Posterior cingulate gyrus (tissue), 11 donors: ENCODE results near the gene GANAB.
"Not testable (repeated sequence)": the region's sequence is repeated elsewhere in the genome, so short reads cannot be mapped to it uniquely, and the experiment has no call there.

ENCODE experiments used
- DNase-seq, 10 donors: peaks; one replicate each; pipeline versions ENCODE4 v3.0.0 to v3.0.0-alpha.2; 2020 to 2021; ENCODE audit warnings: mixed read lengths in 3 of 10
- intact Hi-C: fragments of 100-400 bp; cut with DNase I; formaldehyde crosslinking; loops from one replicate; pipeline ENCODE4 v1.15.1; 2023

The GANAB gene

DNA sequence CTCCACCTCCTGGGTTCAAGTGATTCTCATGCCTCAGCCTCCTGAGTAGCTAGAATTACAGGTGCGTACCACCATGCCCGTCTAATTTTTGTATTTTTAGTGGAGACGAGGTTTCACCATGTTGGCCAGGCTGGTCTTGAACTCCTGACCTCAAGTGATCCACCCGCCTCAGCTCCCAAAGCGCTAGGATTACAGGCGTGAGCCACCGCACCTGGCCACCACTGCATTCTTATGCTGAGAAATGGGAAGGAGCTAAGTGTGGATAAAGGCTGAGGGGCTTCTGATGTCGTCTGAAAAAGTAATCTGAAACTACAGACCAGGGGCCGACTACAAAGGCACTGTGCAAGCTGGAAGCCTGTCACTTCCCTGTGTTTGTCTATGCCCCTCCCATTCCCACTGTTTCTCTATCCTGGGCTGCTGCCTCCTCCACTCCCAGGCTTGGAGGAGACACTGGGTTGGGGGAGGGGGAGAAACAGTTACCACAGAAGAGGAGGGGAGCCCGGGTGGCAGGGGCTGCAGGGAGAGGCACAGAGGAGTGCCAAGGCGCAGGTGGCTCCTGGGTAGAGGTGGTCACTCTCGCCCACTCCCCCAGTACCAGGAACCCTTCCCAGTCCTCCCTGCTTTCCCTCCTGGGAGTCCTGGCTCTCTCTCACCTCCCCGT lies 41.8 kb downstream of the GANAB start:
- intact Hi-C loops, result no loop called here
- peak in 1 of 10 donors; percentile 40 for DNase-seq

DNA sequence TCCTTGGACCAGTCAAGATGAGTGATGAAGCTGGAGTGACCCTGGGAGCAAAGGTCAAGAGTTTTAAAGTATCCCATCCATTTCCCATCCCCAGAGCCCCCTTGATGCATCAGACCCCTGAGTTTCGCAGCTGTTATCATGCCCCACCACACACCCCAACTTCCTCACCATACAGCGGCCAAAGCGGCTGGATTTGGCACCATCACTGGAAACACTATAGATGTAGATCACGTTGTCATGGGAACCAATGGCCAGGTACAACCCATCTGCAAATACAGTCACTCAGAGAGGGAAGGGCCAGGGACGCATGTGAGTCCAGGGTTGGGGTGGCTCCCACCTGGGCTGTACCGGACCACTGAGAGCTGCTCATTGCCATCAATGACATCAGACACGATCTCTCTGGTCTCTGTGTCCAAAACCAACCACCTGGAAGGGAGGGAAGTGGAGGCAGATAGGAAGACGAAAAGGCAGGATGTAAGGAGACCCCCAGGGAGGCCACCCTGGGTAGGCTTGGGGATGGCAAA lies 42.6 kb downstream of the GANAB start:
- intact Hi-C loops, result no loop called here
- DNase-seq, result peak in 1 of 10 donors; percentile 38

GRCh38 chr11:62603072-62603408 lies 43.4 kb downstream of the GANAB start:
- intact Hi-C loops, result no loop called here
- DNase-seq, result no peak

- DNase-seq, result peak in 9 of 10 donors; percentile 51 to 95 (median 64)
- intact Hi-C loops, result no loop called here
Measured at GRCh38 chr11:62602141-62603071, 44.0 kb downstream of the GANAB start.

DNA sequence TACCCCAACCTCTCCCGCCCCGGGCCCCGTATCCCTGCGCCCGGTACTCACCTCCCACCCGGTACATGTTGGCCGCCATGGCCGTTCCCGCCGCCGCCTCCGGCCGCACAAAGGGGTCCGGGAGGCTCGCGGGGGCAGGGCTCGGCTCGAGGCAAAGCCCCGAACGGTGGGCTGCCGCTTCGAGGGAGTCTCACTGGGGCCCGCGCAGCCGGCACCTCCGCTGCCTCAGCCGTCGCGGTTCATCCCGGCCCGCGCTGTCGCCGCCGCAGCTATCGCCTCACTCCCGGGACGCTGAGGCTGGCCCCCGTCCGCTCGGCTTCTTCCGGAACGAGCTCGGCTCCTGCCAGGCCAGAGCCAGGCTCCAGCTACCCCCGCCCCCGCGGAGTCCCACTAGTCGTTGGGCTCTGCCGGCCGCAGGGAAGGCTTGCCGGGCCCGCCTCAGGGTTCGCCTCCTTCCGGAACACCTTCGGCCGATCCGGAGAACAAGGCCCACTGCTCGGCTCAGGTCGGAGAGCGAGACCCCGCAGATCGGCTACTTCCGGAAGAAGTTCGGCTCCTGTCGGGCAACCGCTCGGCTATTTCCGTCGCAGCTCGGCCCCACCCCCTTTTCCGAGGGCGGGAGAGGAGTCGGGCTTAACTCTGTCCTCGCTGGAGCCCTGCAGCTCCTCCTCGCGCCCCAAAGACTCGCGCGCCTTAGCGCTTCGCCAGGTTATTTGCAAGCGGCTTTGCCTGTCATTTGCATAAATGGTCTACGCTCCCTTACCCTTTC lies 44.9 kb downstream of the GANAB start, which contains the start of gene MTA2:
MTA2 (minus strand) TSS at position 494 of the 769 bp plus-strand sequence; CDS start at position 79, 415 bp downstream.
- intact Hi-C loops, result loop anchor here (1.0 to 2.0 kb wide), 2 partner anchors 8 to 19 kb away; partner anchors contain the start of gene B3GAT3
- peak; percentile 95 to 99 (median 96) for DNase-seq

GRCh38 chr11:62601122-62601371 lies 45.4 kb downstream of the GANAB start:
- peak in 7 of 10 donors; percentile 37 to 91 (median 46) for DNase-seq
- intact Hi-C loops, result loop anchor here (1.0 to 2.0 kb wide), 2 partner anchors 8 to 20 kb away; partner anchors contain the start of gene B3GAT3

DNA sequence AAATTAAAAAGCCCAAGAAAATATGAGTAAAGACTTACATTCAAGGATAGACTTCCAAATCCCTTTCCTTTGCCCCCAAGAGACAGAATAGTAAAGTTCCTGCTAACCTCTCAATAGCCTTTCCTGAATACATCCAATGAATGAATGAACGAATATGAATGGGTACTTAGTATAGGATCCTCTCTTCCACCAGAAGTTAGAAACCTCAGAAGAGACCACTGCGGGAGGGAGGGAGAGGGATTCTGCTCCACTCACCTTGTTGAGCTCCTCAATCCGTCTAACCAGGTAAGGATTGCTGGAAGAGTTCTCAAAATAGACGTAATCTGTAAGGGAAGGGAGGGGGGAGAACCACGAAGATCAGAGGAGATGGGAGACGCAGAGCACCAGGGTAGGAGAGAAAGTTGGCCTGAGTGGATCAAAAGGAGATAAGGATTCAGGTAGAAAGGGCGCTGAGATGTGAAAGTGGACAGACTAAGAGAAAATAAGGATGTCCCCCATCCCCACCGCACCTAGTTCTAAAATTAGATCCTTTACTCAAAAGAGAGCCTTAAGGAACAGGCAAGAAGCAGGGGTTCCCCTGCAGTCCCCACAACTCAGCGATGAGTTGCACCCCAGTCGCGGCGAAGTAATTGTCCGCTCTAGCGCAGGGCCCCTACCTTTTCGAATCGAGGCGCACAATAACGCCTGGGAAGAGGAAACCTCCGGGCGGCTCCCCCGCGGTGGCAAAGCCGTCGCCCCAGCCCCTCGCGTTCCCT lies 45.9 kb downstream of the GANAB start:
- DNase-seq, result no peak
- intact Hi-C loops, result loop anchor here (1.0 to 2.0 kb wide), 2 partner anchors 7 to 20 kb away; partner anchors contain the start of gene B3GAT3

DNA sequence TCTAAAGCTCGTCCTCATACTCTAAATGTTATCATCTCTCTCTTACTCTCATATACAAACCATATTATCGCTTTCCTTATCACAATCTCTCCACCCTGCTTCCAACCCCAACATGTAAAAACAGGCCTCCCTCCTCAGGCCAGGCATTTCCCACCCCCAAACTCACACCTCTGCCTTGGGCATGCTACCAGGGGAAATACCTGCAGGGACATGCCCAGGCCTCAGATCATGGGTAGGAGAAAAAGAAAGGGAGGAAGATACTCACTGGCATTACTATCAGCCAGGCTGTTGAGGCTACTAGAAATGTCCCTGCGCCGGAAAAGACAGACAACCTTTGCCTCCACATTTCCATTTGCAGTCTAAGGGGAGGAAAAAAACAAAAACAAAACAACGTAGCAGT lies 46.5 kb downstream of the GANAB start:
- DNase-seq, result no peak
- intact Hi-C loops, result loop anchor here (2.0 to 10.0 kb wide), 2 partner anchors 21 to 105 kb away; partner anchors contain the start of genes B3GAT3, BSCL2 and GNG3

DNA sequence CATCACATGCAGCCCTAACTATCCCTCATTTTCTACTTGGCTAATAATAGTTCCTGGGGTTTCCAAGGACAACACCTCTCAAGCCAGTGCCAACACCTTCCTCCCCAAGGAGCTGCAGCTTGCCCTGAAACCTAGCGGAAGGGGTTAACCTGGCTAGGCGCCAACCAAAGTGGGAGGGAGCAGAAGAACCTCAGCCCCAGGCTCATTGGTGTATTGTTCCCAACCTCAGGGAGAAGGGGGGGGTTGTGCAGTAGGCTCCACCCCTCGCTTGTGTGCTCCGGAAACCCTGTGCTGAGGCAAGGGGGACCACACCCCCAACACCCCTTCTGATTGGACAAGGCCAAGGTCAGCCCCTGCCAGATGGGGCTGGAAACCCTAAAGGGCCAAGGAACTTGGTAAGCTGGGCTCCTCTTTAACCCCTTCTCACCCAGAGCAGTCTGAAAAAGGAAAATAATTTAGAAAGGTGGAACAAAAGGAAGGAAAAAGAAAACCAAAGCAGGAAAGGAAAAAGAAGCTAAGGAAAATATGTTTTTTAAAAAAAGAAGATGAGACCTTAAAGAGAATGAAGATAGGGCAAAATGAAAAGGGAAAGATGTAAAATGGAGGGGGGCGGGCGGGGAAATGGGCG lies 47.2 kb downstream of the GANAB start:
- peak; percentile 76 to 98 (median 86) for DNase-seq
- intact Hi-C loops, result loop anchor here (10.0 kb wide), 1 partner anchor 106 kb away; the partner anchor contains the start of genes BSCL2 and GNG3

DNA sequence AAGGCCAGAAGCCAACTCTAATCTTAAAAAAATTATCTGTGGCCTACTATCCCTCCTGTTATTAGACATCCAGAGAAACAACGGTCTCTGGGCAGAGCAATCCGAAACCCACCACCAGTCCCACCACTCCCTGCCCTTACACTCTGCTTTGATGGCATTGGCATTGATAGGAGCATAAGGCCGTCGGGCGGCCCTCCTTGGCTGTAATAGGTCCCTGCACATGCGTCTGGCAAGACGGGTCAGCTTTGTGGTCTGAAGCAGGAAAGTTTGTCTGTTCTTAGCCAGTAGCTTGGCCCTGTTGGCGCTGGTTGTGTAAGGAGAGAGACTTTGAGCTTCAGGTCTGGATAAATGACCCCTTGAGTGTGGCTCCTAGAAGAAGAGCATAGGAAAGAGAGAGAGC lies 51.3 kb downstream of the GANAB start:
- intact Hi-C loops, result loop anchor here (10.0 kb wide), 1 partner anchor 110 kb away; the partner anchor contains the start of genes BSCL2 and GNG3
- peak in 1 of 10 donors; percentile 34 for DNase-seq

DNA sequence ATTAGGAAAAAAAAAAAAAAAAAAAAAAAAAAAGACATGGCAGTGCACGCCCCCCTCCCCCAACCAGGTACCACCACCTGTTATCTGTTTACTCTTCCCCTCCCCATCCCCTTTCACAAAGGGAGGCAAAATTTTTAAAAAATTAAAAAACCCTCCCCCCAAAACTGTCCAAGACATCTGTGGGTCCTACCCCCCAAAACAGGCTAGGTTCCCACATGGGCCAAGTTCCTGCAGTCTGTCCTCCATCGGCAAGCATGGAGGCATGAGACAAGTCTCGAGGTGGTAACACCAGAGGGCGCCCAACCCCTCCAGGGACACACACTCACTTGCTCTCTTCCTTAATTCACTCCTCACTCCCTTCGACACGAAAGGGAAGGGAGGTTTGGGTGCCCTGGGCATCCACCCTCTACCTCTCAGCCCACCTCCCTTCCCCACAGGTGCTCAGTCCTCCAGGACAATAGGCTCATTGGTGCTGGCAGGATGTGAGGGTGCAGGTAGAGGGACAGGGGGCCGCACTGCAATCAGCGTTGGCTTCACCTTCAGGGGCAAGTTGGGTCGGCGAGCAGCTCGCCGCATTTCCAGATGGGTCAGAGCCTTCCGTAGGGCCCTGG lies 52.9 kb downstream of the GANAB start:
- peak in 9 of 10 donors; percentile 61 to 96 (median 75) for DNase-seq
- intact Hi-C loops, result loop anchor here (1.0 to 10.0 kb wide), 2 partner anchors 8 to 111 kb away; partner anchors contain the start of genes BSCL2, GNG3 and MTA2

GRCh38 chr11:62592989-62593421 lies 53.4 kb downstream of the GANAB start:
- intact Hi-C loops, result loop anchor here (1.0 to 10.0 kb wide), 2 partner anchors 8 to 112 kb away; partner anchors contain the start of genes BSCL2, GNG3 and MTA2
- peak in 5 of 10 donors; percentile 14 to 91 (median 62) for DNase-seq

DNA sequence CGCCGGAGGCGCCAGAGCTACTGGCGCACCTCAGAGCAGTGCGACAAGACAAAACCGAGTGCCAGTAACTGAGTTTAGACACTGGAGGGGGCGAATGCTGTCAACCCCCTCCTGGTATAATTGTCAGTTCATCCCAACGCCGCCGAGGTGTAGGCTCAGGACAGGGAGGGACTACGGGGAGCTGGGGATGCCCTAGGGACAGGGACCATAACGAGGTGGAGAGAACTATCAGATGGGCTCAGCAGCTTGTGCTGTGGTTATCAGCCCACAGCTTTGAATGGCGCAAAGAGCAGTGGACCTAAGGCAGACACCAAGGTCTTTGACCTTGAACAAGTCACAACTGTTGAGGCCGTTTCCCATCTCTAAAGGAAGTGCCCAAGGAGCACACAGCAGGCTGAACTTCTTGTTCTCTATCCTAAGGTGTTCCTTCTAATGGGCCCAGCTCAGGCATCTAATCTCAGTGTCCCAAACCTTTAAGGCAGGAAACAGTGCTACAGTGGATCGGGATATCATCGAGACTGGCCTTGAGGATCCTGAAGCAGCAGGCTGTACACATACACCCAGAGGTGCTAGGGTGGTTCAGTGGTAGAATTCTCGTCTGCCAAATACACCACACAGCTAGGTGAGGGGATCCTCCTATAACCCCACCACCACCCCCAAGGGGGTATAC lies 54.1 kb downstream of the GANAB start:
- no peak for DNase-seq
- intact Hi-C loops, result loop anchor here (10.0 kb wide), 1 partner anchor 113 kb away; the partner anchor contains the start of genes BSCL2 and GNG3

GRCh38 chr11:62591448-62592145 lies 54.8 kb downstream of the GANAB start, which contains the start of gene TUT1:
TUT1 (minus strand) TSS chr11:62591523; CDS start chr11:62591485, 38 bp downstream.
- DNase-seq, result peak; percentile 94 to 99 (median 96)
- intact Hi-C loops, result loop anchor here (1.0 to 10.0 kb wide), 2 partner anchors 17 to 113 kb away; partner anchors contain the start of genes BSCL2 and GNG3

- intact Hi-C loops, result no loop called here
- peak in 1 of 10 donors; percentile 2 for DNase-seq
Measured at GRCh38 chr11:62588966-62589637, 57.3 kb downstream of the GANAB start.

DNA sequence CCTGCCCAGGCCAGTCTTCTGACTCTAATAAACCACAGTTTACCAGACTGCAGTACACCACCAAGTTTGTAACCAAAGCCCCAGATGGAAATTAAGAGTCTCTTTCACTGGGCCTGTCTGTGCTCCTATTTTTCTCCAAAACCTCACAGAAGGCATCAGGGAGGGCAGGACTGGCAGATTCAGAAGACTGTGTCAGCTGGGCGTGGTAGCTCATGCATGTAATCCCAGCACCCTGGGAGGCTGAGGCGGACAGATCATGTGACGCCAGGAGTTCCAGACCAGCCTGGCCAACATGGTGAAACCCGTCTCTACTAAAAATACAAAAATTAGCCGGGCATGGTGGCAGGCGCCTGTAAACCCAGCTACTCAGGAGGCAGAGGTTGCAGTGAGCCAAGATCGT lies 61.1 kb downstream of the GANAB start:
- peak in 1 of 10 donors; percentile 27 for DNase-seq
- intact Hi-C loops, result not testable (repeated sequence)
